ENCODE data around the gene WBP4. TPM values are rescaled to one million over a fixed set of nuclear protein-coding genes. Genes with fewer than 3 reads are reported as not detected.

WBP4 gene
- total and polyA plus RNA-seq, 9 of the 15 experiments (the other 6 are each of a cell fraction or from before 2014, with no cell fraction given) = 5.5 to 12.2 (median 7.9) TPM

DNA sequence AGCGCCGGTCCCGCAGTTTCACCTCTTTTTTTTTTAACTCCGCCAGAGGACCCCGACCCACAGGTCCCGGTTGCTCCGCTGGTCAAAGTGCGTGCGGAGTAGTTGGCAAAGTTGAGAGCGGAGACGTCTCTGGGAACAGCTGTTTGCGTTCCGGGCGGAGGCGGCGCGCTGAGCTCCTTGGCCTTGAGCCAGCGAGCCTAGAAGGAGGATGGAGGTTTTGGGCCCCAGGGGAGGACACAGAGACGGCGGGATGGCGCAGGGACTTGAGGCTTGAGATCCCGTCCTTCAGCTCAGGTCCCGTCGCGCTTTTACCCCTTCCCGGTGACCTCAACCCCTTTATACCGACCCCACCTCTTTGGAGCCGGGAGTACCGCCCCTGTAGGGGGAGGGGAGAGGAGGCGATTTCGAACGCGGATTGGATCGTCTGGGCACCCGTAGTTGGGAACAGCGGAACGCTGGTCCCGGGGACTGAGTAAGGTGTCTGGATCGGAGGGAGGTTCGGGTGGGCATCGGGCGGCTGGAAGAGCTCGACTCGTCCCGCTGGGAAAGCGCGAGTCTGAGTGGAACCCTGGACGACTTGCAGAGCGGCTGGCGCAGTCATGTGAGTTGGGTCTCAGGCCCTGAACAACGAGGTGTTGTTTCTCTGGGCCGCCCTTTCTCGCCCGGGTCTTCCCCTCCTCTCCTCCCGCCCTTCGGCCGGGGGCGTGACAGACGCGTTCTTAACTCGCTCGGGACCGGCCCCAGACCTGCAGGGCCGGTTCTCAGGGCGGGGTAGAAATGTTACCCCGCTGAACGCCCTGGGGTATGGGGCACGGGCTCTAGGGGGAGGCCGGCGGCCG is at the start of gene WBP4 (continued):
- TF ChIP-seq NKRF (IDR thresholded peaks at IDR 0.05; ENCODE audit: borderline replicate concordance) (peak; percentile 15), MEF2D (tag; conservative IDR thresholded peaks at IDR 0.05; ENCODE audit: low read depth) (no peak), CBX2 (IDR thresholded peaks at IDR 0.05; ENCODE audit: insufficient read depth, low read length, poor library complexity, severe bottlenecking) (no peak), MEF2A (IDR thresholded peaks at IDR 0.05; ENCODE audit: control insufficient read depth, low read depth, low read length) (no peak), ATF7 (IDR thresholded peaks at IDR 0.05) (peak; percentile 81), FOXM1 (IDR thresholded peaks at IDR 0.05; ENCODE audit: low read depth) (peak; percentile 64), FOXM1 (CRISPR knock-in tag; IDR thresholded peaks at IDR 0.05; ENCODE audit: low read depth) (no peak), MCM3 (IDR thresholded peaks at IDR 0.05) (no peak), ZFP30 (CRISPR knock-in tag; IDR thresholded peaks at IDR 0.05; ENCODE audit: borderline replicate concordance) (no peak), SUPT5H (IDR thresholded peaks at IDR 0.05) (peak; percentile 71), ZC3H4 (CRISPR knock-in tag; IDR thresholded peaks at IDR 0.05; ENCODE audit: borderline replicate concordance) (no peak), HNRNPLL (IDR thresholded peaks at IDR 0.05; ENCODE audit: low read depth, low read length, poor library complexity, severe bottlenecking) (peak; percentile 97), STAG1 (CRISPR knock-in tag; IDR thresholded peaks at IDR 0.05; ENCODE audit: borderline replicate concordance) (no peak), ZNF655 (CRISPR knock-in tag; IDR thresholded peaks at IDR 0.05) (no peak), CAMTA2 (CRISPR knock-in tag; conservative IDR thresholded peaks at IDR 0.05) (no peak), ETV6 (IDR thresholded peaks at IDR 0.05; ENCODE audit: borderline replicate concordance in 1 of 2, low read depth in 2 of 2, low read length in 1 of 2) (0 out of 4 replicates have a peak, but pooled peaks of 1 of the 2 experiments have one; percentile 8), ETV6 (CRISPR knock-in tag; IDR thresholded peaks at IDR 0.05; ENCODE audit: borderline replicate concordance) (no peak), ZNF75A (CRISPR knock-in tag; IDR thresholded peaks at IDR 0.05) (no peak), ZBTB7A (IDR thresholded peaks at IDR 0.05; ENCODE audit: borderline replicate concordance, control insufficient read depth, low read depth, low read length) (peak; percentile 53; the same call in 1 of the 2 replicates), SIN3B (IDR thresholded peaks at IDR 0.05; ENCODE audit: low read depth) (0 out of 2 replicates have a peak, but pooled peaks have one; percentile 41), RBFOX2 (IDR thresholded peaks at IDR 0.05; ENCODE audit: low read depth, low read length) (peak; percentile 78), ZNF311 (CRISPR knock-in tag; IDR thresholded peaks at IDR 0.05) (no peak), ZNF143 (CRISPR knock-in tag; IDR thresholded peaks at IDR 0.05) (no peak), MAZ (CRISPR knock-in tag; conservative IDR thresholded peaks at IDR 0.05 in 1 of 2, IDR thresholded peaks at IDR 0.05 in 1 of 2) (peak; percentile 78 to 88; a peak in 3 of 4 replicates), MAFF (IDR thresholded peaks at IDR 0.05; ENCODE audit: low read length) (no peak)

Data from K562 (cell line).